HepG2 (cell line): ENCODE results near the gene DLL3. TPM values are rescaled to one million over a fixed set of nuclear protein-coding genes. Genes with fewer than 3 reads are reported as not detected.

Experiments used
- ARNT ChIP-seq: fragments of 450-650 bp; IDR thresholded peaks from 2 replicates; pipeline ENCODE4 v1.6.1; 2017
- CAMTA2 ChIP-seq: sonication (generic); formaldehyde crosslinking; IDR thresholded peaks from 2 replicates; pipeline ENCODE4 v1.4.0; 2020; ENCODE audit warnings: mild to moderate bottlenecking, missing genetic modification reagents, borderline replicate concordance
- KLF6 ChIP-seq: IDR thresholded peaks from 2 replicates; pipeline ENCODE4 v1.8.0; 2016; ENCODE audit warnings: missing biosample characterization, missing genetic modification reagents
- NCOA1 ChIP-seq: sonication (generic); formaldehyde crosslinking; IDR thresholded peaks from 2 replicates; pipeline ENCODE4 v1.9.0; 2021; ENCODE audit warnings: missing genetic modification reagents
- PAX8 ChIP-seq: sonication (generic); formaldehyde crosslinking; IDR thresholded peaks from 2 replicates; pipeline ENCODE4 v1.8.0; 2022; ENCODE audit warnings: mild to moderate bottlenecking, missing genetic modification reagents, borderline replicate concordance
- SIX4 ChIP-seq: sonication (generic); formaldehyde crosslinking; IDR thresholded peaks from 2 replicates; pipeline ENCODE4 v1.4.0; 2020; ENCODE audit warnings: missing genetic modification reagents
- SMYD3 ChIP-seq: sonication (generic); formaldehyde crosslinking; IDR thresholded peaks from 2 replicates; pipeline ENCODE4 v1.8.1; 2023; ENCODE audit warnings: mild to moderate bottlenecking, missing genetic modification reagents
- TCF7 ChIP-seq: sonication (generic); IDR thresholded peaks from 2 replicates; pipeline ENCODE4 v1.6.1; 2016; ENCODE audit warnings: antibody characterized with exemption, low read depth
- XRCC5 ChIP-seq: fragments of 200-400 bp; formaldehyde crosslinking; optimal IDR thresholded peaks from 2 replicates; pipeline ENCODE3; 2017; ENCODE audit warnings: mild to moderate bottlenecking, low read length
- ZFP82 ChIP-seq: sonication (generic); formaldehyde crosslinking; IDR thresholded peaks from 2 replicates; pipeline ENCODE4 v1.5.1; 2020; ENCODE audit warnings: mild to moderate bottlenecking, missing genetic modification reagents, borderline replicate concordance
- ZNF550 ChIP-seq: sonication (generic); formaldehyde crosslinking; IDR thresholded peaks from 2 replicates; pipeline ENCODE4 v1.4.0; 2020; ENCODE audit warnings: mild to moderate bottlenecking, missing genetic modification reagents, borderline replicate concordance
- ZNF775 ChIP-seq: sonication (generic); formaldehyde crosslinking; IDR thresholded peaks from 2 replicates; pipeline ENCODE4 v1.4.0; 2020; ENCODE audit warnings: missing genetic modification reagents, mild to moderate bottlenecking, moderate library complexity, borderline replicate concordance
- polyA plus RNA-seq, 8 experiments: library from polyadenylated mRNA; depleted of rRNA in 3 of 8; stranded (reverse) in 7 of 8; unstranded in 1 of 8; fragments of >200 nt; fragmentation: Illumina TruSeq in 4 of 8; extraction: Trizol in 4 of 8; gene quantifications; 2 replicates each; pipeline versions ENCODE4 v1.2.1 to v1.2.3, GENCODE V29; 2011 to 2016; ENCODE audit warnings: low read depth in 4 of 8, missing spikeins in 1 of 8, mixed read lengths in 1 of 8; ENCODE audit not compliant: insufficient read depth in 1 of 8
- total RNA-seq, 5 experiments: library from RNA; depleted of rRNA; stranded (reverse); fragments of >200 nt; fragmentation: Illumina TruSeq; extraction: Trizol; gene quantifications; 2 replicates each; pipeline ENCODE4 v1.2.3, GENCODE V29; 2016; ENCODE audit warnings: low read depth in 1 of 5
- TF ChIP-seq, protein P1 (sequence below): sonication (generic); formaldehyde crosslinking; IDR thresholded peaks from 2 replicates; pipeline ENCODE4 v1.5.1; 2020; ENCODE audit warnings: mild to moderate bottlenecking, missing genetic modification reagents, moderate library complexity
- TF ChIP-seq, protein P2 (sequence below): sonication (generic); formaldehyde crosslinking; IDR thresholded peaks from 2 replicates; pipeline ENCODE4 v1.5.0; 2020; ENCODE audit warnings: missing genetic modification reagents, mild to moderate bottlenecking, borderline replicate concordance
- TF ChIP-seq, protein P3 (sequence below): sonication (generic); formaldehyde crosslinking; IDR thresholded peaks from 2 replicates; pipeline ENCODE4 v1.4.0; 2020; ENCODE audit warnings: missing genetic modification reagents, borderline replicate concordance
- TF ChIP-seq, protein P4 (sequence below): sonication (generic); formaldehyde crosslinking; IDR thresholded peaks from 2 replicates; pipeline ENCODE4 v1.4.0; 2020; ENCODE audit warnings: missing genetic modification reagents

The DLL3 gene
- total and polyA plus RNA-seq, 2 of the 13 experiments (the other 11 are each of a cell fraction or from before 2014, with no cell fraction given): 0.35 to 0.55 TPM

DNA sequence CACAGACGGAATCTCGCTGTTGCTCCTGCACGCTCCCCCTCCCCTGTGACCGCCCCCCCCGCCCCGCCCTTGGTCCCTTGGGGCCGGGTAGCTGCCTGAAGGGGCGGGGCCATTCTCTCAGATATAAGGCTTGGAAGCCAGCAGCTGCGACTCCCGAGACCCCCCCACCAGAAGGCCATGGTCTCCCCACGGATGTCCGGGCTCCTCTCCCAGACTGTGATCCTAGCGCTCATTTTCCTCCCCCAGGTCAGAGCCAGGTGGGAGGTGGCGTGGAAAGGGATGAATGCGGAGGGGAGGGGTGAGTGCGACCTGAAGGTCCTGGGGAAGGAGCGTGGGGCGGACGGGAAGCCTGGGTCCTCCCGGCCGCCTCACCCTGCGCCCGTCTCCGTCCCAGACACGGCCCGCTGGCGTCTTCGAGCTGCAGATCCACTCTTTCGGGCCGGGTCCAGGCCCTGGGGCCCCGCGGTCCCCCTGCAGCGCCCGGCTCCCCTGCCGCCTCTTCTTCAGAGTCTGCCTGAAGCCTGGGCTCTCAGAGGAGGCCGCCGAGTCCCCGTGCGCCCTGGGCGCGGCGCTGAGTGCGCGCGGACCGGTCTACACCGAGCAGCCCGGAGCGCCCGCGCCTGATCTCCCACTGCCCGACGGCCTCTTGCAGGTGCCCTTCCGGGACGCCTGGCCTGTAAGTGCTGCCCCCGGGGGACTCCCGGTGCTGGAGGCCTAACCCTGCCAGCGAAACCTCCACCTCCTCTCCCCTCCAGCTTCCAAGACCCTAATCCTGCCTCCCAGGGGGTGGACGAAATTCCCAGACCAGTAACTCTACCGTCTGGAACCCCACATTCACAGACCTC, at the start of gene DLL3 (continued):
- TF ChIP-seq, protein P1, sequence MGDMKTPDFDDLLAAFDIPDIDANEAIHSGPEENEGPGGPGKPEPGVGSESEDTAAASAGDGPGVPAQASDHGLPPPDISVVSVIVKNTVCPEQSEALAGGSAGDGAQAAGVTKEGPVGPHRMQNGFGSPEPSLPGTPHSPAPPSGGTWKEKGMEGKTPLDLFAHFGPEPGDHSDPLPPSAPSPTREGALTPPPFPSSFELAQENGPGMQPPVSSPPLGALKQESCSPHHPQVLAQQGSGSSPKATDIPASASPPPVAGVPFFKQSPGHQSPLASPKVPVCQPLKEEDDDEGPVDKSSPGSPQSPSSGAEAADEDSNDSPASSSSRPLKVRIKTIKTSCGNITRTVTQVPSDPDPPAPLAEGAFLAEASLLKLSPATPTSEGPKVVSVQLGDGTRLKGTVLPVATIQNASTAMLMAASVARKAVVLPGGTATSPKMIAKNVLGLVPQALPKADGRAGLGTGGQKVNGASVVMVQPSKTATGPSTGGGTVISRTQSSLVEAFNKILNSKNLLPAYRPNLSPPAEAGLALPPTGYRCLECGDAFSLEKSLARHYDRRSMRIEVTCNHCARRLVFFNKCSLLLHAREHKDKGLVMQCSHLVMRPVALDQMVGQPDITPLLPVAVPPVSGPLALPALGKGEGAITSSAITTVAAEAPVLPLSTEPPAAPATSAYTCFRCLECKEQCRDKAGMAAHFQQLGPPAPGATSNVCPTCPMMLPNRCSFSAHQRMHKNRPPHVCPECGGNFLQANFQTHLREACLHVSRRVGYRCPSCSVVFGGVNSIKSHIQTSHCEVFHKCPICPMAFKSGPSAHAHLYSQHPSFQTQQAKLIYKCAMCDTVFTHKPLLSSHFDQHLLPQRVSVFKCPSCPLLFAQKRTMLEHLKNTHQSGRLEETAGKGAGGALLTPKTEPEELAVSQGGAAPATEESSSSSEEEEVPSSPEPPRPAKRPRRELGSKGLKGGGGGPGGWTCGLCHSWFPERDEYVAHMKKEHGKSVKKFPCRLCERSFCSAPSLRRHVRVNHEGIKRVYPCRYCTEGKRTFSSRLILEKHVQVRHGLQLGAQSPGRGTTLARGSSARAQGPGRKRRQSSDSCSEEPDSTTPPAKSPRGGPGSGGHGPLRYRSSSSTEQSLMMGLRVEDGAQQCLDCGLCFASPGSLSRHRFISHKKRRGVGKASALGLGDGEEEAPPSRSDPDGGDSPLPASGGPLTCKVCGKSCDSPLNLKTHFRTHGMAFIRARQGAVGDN: peak; percentile 11; the same call in 1 of the 2 replicates
- TF ChIP-seq SIX4 (CRISPR knock-in tag) (no peak), NCOA1 (CRISPR knock-in tag) (no peak), CAMTA2 (CRISPR knock-in tag) (no peak), XRCC5 (no peak), ZFP82 (CRISPR knock-in tag) (no peak), KLF6 (no peak), ZNF775 (CRISPR knock-in tag) (no peak), ARNT (no peak), ZNF550 (no peak), TCF7 (no peak), SMYD3 (CRISPR knock-in tag) (no peak), PAX8 (CRISPR knock-in tag) (no peak)
- TF ChIP-seq, protein P2, sequence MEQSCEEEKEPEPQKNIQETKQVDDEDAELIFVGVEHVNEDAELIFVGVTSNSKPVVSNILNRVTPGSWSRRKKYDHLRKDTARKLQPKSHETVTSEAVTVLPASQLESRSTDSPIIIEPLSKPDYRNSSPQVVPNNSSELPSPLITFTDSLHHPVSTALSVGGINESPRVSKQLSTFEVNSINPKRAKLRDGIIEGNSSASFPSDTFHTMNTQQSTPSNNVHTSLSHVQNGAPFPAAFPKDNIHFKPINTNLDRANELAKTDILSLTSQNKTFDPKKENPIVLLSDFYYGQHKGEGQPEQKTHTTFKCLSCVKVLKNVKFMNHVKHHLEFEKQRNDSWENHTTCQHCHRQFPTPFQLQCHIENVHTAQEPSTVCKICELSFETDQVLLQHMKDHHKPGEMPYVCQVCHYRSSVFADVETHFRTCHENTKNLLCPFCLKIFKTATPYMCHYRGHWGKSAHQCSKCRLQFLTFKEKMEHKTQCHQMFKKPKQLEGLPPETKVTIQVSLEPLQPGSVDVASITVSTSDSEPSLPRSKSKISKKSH (CRISPR knock-in tag): no peak
- TF ChIP-seq, protein P3, sequence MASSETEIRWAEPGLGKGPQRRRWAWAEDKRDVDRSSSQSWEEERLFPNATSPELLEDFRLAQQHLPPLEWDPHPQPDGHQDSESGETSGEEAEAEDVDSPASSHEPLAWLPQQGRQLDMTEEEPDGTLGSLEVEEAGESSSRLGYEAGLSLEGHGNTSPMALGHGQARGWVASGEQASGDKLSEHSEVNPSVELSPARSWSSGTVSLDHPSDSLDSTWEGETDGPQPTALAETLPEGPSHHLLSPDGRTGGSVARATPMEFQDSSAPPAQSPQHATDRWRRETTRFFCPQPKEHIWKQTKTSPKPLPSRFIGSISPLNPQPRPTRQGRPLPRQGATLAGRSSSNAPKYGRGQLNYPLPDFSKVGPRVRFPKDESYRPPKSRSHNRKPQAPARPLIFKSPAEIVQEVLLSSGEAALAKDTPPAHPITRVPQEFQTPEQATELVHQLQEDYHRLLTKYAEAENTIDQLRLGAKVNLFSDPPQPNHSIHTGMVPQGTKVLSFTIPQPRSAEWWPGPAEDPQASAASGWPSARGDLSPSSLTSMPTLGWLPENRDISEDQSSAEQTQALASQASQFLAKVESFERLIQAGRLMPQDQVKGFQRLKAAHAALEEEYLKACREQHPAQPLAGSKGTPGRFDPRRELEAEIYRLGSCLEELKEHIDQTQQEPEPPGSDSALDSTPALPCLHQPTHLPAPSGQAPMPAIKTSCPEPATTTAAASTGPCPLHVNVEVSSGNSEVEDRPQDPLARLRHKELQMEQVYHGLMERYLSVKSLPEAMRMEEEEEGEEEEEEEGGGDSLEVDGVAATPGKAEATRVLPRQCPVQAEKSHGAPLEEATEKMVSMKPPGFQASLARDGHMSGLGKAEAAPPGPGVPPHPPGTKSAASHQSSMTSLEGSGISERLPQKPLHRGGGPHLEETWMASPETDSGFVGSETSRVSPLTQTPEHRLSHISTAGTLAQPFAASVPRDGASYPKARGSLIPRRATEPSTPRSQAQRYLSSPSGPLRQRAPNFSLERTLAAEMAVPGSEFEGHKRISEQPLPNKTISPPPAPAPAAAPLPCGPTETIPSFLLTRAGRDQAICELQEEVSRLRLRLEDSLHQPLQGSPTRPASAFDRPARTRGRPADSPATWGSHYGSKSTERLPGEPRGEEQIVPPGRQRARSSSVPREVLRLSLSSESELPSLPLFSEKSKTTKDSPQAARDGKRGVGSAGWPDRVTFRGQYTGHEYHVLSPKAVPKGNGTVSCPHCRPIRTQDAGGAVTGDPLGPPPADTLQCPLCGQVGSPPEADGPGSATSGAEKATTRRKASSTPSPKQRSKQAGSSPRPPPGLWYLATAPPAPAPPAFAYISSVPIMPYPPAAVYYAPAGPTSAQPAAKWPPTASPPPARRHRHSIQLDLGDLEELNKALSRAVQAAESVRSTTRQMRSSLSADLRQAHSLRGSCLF: no peak
- TF ChIP-seq, protein P4, sequence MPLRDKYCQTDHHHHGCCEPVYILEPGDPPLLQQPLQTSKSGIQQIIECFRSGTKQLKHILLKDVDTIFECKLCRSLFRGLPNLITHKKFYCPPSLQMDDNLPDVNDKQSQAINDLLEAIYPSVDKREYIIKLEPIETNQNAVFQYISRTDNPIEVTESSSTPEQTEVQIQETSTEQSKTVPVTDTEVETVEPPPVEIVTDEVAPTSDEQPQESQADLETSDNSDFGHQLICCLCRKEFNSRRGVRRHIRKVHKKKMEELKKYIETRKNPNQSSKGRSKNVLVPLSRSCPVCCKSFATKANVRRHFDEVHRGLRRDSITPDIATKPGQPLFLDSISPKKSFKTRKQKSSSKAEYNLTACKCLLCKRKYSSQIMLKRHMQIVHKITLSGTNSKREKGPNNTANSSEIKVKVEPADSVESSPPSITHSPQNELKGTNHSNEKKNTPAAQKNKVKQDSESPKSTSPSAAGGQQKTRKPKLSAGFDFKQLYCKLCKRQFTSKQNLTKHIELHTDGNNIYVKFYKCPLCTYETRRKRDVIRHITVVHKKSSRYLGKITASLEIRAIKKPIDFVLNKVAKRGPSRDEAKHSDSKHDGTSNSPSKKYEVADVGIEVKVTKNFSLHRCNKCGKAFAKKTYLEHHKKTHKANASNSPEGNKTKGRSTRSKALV (CRISPR knock-in tag): peak; percentile 100
